GM21423 (cell line): Measurements from ENCODE around the gene LGALS9B.
A peak's percentile ranks its signal among the peaks of the same experiment; 100 is the strongest.
"Not testable (repeated sequence)": the region's sequence is repeated elsewhere in the genome, so short reads cannot be mapped to it uniquely, and the experiment has no call there.

Experiments
- ATAC-seq: cut with Tn5 transposase; IDR thresholded peaks from one replicate; pipeline ENCODE4 v1.9.1; 2021; ENCODE audit warnings: mild to moderate bottlenecking, moderate library complexity; ENCODE audit not compliant: unreplicated experiment

LGALS9B gene

DNA sequence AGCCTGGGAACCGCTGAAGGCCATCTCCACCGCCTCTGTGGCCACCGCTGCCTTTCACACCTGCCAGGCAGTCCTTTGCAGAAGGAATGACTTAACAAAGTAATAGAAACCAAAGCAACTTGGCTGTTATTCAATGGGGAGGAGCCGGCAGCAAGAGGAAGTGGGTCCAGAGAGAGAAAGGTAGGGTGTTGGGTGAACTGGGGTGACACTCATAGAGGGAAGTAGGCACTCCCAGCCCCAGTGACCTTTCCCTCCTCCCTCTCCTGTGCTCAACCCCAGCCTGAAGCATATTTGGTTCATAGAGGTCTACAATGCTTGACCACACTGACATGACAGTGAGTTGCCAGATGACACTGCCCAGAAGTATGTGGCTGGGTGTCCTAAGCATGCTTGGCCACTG lies at the start of gene LGALS9B:
LGALS9B (minus strand) TSS at position 93 of the 400 bp plus-strand sequence; CDS start at position 24, 69 bp downstream.
- ATAC-seq = peak; percentile 83

DNA sequence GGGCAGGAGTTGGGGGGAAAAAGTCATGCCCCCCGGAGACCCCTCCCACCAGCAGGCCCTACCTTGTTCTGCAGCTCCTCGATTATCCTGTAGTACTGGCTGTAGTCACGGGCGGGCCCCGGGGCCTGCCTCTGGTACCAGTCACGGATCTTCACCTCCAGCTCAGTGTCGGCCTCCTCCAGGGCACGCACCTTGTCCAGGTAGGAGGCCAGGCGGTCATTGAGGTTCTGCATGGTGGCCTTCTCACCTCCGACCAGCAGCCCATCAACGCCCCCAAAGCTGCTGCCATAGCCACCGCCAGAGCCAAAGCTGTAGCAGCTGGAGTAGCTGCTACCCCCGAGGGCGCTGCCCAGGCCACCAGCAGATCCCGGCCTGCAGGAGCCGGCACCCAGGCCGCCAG lies 49.6 kb upstream of the LGALS9B start:
- ATAC-seq = not testable (repeated sequence)

DNA sequence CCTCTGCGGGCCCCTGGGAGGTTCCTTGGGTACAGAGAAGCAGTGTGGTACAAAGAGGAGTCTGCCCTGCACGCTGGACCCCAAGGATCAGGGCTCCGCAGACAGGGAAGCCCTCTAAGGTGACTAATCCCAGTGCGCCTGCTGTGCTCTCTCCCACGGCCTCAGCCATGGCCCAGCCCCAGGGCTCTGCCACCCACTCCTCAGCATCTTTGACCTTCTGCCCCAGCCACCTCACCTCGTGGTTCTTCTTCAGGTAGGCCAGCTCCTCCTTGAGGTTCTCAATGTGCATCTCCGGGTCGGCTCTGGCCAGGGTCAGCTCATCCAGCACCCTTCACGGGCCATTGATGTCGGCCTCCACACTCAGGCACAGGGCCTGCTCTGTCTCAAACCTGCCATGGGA lies 47.8 kb upstream of the LGALS9B start:
- ATAC-seq = not testable (repeated sequence)

DNA sequence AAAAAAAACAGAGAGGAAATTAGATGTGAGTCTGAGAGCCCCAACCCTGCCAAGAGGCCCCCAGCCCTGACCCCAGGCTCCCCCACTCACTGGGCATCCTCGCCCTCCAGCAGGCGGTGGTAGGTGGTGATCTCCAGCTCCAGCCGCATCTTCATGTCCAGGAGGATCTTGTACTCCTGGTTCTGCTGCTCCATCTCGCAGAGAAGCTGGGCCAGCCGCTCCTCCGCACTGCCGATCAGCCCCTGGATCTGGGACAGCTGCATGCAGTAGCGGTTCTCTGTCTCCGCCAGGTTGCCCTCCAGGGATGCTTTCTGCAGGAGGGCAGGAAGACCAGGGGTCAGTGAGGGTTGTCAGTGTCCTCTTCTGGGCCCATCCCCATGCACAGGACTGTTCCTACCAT lies 46.2 kb upstream of the LGALS9B start:
- not testable (repeated sequence) for ATAC-seq

DNA sequence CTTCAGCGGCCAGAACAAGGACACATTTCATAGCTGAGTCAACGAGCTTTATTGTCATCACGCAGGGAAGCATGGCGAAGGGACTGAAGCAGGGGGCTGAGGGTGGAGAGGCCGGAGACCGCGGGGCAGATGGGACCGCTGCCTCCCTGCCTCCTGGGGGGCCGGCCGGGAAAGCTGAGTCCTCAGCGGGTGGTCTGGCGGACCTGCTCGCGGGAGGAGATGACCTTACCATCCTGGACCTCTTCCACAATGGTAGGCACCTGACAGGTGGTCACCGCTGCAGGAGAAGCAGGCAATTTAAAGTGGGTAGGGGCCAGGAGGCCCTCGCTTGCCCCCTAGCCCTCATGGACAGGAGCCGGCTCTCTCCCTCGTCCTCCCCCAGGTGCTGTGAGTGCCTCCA lies 45.0 kb upstream of the LGALS9B start:
- not testable (repeated sequence) for ATAC-seq

DNA sequence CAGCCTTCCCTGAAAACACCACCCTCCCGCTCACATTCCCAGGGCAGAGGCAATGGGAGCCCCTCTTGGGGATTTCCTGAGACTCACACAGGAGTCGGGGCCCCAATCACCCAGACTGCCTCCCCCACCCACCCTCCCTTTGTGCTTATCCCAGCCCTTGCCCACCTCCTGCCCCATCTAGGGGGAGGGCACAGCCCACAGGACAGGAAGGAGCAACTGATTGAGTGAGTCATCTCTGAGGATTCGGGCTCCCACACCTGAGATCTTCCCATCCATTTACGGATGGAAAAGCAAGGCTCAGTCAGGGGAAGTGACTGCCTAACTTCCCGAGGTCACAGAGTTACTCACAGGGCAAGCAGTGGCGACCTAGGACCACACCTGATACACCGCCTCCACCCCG lies 44.4 kb upstream of the LGALS9B start:
- not testable (repeated sequence) for ATAC-seq

DNA sequence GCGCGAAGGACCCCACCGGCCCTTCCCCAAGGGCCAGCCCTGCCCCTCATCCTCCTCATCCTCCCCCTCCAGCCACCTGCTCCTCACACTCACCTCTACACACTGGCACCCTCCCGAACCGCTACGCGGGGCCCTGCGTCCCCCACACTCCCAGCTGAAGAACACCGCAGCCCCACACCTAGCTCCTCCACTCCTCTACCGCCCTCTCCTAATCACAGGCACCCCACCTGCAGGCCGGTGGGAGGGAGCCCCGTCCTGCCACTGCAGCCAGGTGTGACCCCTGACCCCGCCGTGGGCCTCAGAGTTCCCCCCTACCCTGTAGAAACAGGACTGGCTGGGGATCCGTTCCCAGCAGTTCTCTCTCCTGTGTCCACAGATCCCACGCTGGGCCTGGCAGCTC lies 38.0 kb upstream of the LGALS9B start:
- not testable (repeated sequence) for ATAC-seq

DNA sequence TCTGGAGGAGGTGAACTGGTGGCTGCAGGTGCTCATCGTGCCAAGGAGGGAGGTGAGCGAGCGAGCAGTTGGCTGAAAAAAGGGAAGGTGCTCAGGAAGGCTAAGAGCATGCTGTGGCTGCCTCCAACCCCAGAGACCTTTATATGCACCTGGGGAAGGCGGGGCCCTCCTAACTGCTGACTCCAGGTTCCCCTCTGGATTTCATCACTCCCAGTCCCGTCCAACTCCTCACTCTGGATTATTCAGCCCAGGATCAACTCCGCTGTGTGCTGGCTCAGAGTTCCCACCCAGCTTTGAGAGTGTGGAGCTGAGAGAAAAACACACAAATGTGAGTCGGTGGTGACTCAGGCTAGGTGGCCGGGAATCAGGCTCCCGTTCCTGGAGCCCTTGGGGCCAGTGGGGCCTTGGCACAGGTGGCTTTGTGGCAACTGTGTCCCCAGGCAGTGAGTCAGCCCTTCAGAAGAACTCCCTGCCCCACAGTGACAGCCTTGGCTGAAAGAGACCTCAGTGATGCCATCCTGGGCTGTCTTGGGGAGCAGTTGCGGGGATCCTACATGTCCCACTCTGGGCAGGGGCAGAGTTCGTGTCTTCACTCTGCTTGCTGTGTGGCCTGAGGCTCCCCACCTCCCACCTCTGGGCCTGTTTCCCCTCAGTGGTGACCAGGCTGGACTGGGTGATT lies 37.2 kb upstream of the LGALS9B start:
- ATAC-seq = not testable (repeated sequence)

DNA sequence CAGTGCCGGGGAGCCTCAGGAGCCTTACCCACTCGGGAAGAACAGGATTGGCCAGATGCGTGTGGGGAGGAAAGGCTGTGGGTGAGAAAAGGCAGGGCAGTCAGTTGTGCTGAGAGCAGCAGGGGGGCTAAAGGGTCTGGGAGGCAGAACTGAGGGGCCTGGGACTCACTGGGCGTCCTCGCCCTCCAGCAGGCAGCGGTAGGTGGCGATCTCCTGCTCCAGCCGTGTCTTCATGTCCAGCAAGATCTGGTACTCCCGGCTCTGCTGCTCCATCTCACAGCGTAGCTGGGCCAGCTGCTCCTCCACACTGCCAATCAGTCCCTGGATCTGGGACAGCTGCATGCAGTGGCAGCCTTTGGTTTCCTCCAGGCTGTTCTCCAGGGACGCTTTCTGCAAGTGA lies 34.6 kb upstream of the LGALS9B start:
- not testable (repeated sequence) for ATAC-seq

DNA sequence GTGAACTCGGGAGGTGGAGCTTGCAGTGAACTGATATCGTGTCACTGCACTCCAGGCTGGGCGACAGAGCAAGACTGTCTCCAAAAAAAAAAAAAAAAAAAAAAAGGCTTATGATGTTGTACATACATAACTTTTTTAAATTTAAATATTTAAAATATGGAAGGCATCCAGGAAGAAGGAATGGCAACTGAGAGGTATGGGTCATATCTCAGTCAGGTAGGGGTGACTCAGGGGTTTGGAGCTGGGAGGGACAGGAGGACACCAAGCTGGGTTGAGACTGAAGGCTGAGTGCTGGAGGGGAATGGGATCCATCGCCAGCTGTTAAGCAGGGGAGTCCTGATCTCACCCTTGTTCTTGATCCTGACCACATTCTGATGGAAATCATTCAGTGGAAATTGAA lies 33.0 kb upstream of the LGALS9B start:
- ATAC-seq = not testable (repeated sequence)

DNA sequence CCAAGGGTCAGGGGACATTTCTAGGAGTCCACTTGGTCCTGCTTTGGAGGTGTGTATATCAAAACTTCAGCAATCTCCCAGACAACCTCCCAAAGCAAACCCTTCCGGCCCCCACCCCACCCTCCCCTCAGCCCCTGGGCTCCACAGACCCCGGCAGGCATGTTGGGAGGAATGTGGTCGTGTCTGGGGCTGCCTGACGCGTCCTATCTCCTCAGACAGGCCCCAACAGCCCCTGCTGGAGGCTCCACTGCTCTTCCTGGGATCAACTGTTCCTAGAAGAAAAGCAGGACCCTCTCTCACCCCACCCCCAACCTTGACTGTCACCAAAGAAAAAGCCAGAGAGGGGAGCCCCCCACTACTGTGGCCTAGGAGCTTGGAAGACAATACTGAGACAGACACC lies 28.1 kb upstream of the LGALS9B start:
- not testable (repeated sequence) for ATAC-seq

DNA sequence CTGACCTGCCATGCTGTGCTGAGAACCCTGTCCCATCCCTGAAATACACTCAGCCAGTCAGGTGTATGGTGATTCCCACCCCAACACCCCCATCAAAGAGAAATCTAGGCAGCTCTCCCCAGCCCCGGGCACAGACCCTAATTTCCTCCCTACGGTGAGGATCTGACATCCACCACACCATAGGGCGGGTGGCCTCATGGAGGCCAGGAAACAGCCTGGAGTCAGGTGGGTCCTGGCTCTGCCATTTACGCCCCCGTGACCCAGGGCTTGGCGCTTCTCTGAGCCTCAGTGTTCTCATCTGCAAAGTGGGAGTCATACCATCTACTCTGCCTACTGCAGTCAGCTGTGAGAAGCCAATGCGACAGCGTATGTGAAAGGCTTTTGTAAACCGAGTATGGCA lies 27.4 kb upstream of the LGALS9B start:
- not testable (repeated sequence) for ATAC-seq

DNA sequence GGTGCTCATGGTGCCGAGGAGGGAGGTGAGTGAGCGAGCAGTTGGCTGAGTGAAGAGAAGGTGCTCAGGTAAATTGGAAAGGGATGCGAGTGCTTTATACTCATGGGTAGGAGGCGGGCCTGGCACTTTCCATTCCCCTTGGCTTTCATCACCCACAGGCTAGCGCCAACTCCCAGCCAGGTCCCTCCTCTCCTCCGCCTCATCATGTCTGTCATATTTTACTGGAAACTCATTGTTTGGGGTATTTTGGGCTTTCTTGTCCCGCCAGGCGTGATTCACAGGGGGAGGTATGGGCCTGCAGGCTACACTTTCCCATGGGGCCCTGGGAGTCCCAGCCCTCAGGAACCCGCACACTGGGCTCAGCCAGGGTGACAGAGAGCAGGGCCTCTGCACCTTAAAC lies 26.8 kb upstream of the LGALS9B start:
- ATAC-seq = not testable (repeated sequence)

DNA sequence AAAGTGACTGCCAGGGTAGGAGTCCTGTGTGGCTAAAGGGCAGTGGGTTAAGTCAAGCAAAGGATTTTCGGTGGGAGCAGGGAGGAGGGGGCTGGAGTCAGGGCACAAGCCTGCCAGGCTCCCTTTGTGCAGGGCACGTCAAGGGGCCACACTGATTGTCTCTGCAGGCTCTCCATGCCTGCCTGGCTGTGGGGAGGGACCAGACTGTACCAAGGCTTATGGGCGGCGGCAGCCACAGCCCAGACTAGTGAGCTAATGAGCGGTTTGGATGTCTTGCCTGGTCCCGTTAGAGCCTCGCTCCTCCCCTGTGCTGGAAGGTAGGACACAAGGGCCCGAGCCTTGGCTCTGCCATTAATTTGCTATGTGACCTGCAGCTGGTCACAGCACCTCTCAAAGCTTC lies 25.6 kb upstream of the LGALS9B start:
- ATAC-seq = not testable (repeated sequence)

DNA sequence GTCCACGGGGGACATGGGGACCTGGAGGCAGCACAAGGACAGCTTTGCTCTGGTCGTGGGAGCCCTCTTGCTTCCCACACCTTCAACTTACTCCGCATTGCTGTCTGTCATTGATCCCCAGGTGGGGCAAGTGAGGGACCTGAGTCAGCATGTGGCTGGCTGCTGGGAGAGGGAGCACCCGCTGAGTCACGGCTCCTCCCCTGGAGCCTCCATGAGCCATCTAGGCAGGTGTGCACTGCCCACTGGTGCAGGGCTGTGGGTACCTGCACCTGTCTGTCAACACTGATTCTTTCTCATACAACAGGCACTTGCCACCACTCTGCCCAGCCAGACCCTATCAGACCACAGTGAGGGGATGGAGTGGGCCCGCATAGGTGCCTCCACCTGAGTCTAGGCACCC lies 24.8 kb upstream of the LGALS9B start:
- ATAC-seq = not testable (repeated sequence)

DNA sequence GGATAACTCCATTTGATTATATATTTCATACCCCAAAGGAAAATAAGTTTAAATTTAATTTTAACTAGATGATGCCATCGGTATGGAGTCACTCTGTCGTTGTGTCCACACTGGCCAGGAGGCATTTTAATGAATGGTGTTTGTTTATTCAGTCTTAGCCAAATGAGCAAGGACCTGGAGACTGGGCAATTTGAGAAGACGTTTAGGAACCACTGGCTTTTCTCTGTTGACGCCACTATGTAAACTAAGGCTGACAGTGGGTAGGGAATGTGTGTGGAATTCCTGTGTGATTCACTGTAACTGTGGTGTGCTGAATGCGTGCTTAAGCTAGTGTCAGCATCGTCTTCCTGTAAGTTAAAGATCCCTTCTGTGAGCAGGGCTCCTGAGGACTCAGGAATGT lies 17.6 kb upstream of the LGALS9B start:
- ATAC-seq = not testable (repeated sequence)

DNA sequence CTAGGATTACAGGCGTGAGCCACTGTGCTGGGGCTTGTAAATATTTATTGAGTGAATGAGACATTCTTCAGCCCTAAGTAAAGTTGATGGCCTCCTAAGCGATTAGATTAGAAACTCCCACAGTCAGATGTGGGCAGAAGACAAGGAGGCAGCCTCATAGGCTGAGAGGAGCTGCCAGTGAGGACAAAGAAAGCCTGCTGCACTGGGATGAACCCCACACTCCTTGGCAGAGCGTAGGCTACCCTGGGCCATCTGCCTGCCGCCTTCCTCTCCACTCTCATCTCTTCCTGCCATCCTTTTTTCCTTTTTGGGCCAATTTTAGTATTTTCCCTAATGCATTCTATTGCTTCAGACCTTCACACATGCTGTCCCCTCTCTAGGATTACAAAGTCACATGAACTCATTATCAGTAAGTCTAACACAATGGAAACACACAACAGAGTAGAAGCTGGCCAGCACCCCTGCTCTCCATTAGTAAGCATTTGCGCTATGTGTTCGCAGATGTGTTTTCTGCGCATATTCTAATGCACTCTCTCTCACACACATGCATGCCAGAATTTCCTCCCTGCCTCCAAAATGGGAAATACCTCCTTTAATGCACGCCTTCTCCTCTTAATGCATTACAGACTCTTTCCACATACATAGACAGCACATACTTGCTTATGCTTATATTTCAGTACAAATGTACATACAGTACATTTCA lies 12.7 kb upstream of the LGALS9B start:
- ATAC-seq = not testable (repeated sequence)

DNA sequence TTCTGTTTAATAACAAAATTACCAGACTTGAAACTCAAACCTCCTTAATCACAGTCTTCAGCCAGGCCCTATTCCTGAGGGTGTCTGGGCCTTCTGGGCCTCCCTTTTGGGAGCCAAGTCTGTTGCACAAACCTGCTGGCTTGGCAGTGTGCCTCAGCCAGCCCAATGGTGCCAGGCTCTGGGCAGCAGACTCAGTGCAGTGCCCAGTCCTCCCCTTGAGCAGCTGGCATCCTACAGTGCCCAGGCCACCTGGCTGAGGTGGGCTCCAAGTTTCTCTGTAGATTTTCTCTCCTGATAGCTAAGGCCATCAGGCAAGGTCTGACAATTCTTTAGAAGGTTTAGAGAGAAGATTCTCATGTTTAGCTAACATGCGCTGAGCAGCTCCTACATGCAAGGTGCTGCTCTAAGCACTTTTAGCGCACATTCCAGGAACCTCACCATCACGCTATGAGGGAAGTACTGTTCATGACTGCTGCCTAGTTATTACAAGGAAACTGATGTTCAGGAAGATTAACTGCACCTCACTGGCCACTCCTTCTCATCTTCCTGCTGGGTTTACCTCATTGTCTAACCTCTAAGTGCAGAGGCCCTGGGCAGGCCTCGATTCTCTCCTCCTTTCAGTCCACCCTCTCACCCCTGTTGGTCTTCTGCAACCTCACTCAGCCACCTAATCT lies 10.2 kb upstream of the LGALS9B start:
- ATAC-seq = not testable (repeated sequence)

DNA sequence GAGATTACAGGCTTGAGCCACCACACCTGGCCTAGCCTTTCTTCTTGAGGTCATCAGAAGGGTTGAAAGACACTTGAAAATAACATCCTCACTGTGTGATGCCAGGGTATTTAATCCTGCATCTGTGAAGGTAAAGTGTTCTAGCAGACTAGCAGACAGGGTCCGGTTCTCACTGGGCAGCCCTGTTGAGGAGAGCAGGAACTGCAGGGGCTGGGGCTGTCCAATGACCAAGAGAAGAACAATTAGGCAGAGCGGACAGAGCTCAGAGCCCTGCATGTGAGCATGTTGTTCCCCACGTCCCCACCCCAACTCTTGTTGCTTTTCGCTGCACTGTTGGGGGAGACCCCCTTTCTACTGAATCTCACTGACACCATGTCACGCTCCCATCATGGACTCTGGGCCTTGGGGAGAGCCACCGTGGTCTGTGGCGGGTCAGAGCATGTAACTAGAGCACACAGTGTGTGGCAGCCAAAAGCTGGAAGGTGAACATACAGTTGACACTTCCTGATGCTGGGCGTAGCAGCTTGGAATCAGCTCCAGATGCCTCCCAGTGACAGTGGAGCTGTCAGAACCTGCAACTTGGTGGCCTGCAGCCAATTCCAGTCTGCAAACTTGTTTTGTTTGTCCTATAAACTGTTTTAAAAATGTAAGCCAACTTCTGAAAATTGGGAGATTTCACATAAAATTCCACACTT lies 7.9 kb upstream of the LGALS9B start:
- ATAC-seq = not testable (repeated sequence)

DNA sequence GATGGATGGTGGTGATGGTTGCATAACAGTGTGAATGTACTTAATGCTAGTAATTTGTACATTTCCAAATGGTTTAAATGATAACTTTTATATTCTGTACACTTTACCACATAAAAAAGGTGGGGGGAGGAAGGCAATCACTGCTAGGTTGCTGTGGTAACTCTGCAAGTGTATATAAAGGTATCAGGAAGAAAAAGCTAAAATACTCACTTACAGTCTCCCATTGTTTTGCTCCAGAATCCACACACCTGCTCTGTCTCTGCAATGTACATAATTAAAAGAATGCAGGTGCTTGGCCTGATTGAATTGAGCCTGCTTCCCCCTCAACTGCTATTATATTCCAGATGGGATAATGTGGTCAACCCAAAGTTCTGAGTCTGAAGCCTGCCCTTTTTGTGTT lies 6.7 kb upstream of the LGALS9B start:
- ATAC-seq = not testable (repeated sequence)

DNA sequence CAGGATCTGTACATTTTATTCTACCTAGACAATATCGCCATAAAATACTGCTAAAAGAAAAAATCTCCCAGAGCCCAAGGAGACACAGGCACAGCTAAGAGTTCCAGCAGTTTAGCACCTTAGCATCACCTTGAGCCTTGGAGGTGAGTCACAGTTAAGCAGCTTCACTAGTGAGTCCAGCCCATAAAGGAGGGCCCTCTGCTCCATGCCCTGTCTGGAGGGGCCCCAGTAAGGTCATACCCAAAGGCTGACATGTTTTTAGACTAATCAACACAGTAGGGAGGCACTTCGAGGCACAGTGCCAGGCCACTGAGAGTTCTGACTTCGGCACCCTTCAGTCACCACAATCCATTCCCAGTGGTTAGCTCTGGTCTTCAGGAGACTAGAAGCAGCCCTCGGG lies 2.6 kb upstream of the LGALS9B start:
- not testable (repeated sequence) for ATAC-seq
